ENCODE data around the gene KBTBD4. TPM values are rescaled to one million over a fixed set of nuclear protein-coding genes. Genes with fewer than 3 reads are reported as not detected.
A peak's percentile ranks its signal among the peaks of the same experiment; 100 is the strongest.

Gene KBTBD4
- total and polyA plus RNA-seq, 2 donors (not counting 1 experiment from before 2014, with no cell fraction given) = 8.6 to 20.3 TPM

DNA sequence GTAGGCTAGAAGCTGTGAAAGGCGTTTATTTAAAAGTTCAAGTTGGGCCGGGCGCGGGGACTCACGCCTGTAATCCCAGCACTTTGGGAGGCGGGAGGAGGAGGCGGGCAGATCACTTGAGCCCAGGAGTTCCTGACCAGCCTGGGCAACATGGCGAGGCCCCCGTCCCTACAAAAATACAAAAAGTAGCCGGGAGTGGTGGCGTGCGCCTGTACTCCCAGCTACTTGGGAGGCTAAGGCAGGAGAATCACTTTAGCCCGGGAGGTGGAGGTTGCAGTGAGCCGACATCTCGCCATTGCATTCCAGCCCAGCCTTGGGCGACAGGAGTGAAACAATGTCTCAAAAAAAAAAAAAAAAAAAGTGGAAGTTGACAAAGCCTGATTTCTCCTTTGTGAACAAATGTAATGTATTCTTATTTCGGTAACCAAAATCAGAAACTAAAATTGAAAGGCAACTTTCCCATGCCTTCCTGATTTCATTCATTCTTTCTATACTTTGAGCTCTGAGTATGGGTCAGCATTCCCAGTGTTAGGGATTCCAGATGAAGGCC, 12.5 kb downstream of the KBTBD4 start:
- intact Hi-C loops (cut with micrococcal nuclease) = no loop called here
- CTCF ChIA-PET = interaction anchor here (0.7 to 2.5 kb wide), 3 partner anchors 12 to 988 kb away, joined by 3 to 19 read pairs (median 7); partner anchors contain the start of genes CELF1 and KBTBD4
- Mint-ChIP-seq H3K4me3 (peak overlapping the region; percentile 85), H3K9me3 (ENCODE audit: insufficient read depth) (no peaks in the 10 kb centered on the region), H3K27ac (peak overlapping the region; percentile 82), H3K4me1 (peaks cover 20% of the 10 kb centered on the region), H3K27me3 (no peaks in the 10 kb centered on the region)
- 12% methylated on average over 14 of the region's 17 CpGs for WGBS (ENCODE audit: insufficient coverage)
- peaks cover 8 to 17% of the 10 kb centered on the region in 2 donors for H3K4me1 ChIP-seq (ENCODE audit: control insufficient read depth in 2 of 2, insufficient read depth in 2 of 2, low read length in 2 of 2)
- peak overlapping the region; percentile 97 for H3K9ac ChIP-seq (ENCODE audit: low read length)
- TF ChIP-seq, protein P1, sequence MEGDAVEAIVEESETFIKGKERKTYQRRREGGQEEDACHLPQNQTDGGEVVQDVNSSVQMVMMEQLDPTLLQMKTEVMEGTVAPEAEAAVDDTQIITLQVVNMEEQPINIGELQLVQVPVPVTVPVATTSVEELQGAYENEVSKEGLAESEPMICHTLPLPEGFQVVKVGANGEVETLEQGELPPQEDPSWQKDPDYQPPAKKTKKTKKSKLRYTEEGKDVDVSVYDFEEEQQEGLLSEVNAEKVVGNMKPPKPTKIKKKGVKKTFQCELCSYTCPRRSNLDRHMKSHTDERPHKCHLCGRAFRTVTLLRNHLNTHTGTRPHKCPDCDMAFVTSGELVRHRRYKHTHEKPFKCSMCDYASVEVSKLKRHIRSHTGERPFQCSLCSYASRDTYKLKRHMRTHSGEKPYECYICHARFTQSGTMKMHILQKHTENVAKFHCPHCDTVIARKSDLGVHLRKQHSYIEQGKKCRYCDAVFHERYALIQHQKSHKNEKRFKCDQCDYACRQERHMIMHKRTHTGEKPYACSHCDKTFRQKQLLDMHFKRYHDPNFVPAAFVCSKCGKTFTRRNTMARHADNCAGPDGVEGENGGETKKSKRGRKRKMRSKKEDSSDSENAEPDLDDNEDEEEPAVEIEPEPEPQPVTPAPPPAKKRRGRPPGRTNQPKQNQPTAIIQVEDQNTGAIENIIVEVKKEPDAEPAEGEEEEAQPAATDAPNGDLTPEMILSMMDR (IDR thresholded peaks at IDR 0.05) = no peak
- TF ChIP-seq EZH2 (IDR thresholded peaks at IDR 0.05; ENCODE audit: borderline replicate concordance, insufficient read depth, low read depth, low read length, poor library complexity, severe bottlenecking) = no peak
- H2AFZ ChIP-seq (ENCODE audit: insufficient read depth, low read depth, low read length, poor library complexity, severe bottlenecking) = peak overlapping the region; percentile 99
- DNase-seq (no peak), ATAC-seq (ENCODE audit: low read depth) (no peak)
- H4K20me1 ChIP-seq (ENCODE audit: control insufficient read depth, insufficient read depth, low read length, poor library complexity, severe bottlenecking) = no peaks in the 10 kb centered on the region
- peaks cover 0 to 14% of the 10 kb centered on the region in 2 experiments for H3K36me3 ChIP-seq (replicated peaks in 1 of 2; ENCODE audit: control extremely low read depth in 1 of 2, control insufficient read depth in 1 of 2, extremely low read depth in 1 of 2, insufficient read depth in 2 of 2, low read length in 1 of 2)
- peak overlapping the region; percentile 48 to 89 for H3K27ac ChIP-seq (ENCODE audit: low read length in 2 of 2)
- H3K27me3 ChIP-seq (replicated peaks in 1 of 4; ENCODE audit: control extremely low read depth in 1 of 4, control insufficient read depth in 3 of 4, insufficient read depth in 4 of 4, low read length in 3 of 4) = no peaks in the 10 kb centered on the region
- peak overlapping the region; percentile 99 for H3K4me2 ChIP-seq (replicated peaks; ENCODE audit: low read depth, low read length, poor library complexity, severe bottlenecking)
- no peaks in the 10 kb centered on the region for H3K9me3 ChIP-seq (ENCODE audit: control extremely low read depth in 1 of 3, control insufficient read depth in 2 of 3, insufficient read depth in 1 of 3, low read length in 2 of 3)
- peaks cover 66% of the 10 kb centered on the region for H3K79me2 ChIP-seq (ENCODE audit: control insufficient read depth, insufficient read depth, low read length)
- POLR2A ChIA-PET = interaction anchor here (0.6 to 1.9 kb wide), 8 partner anchors 10 to 465 kb away, joined by 4 to 18 read pairs (median 5); partner anchors contain the start of genes DDB2, KBTBD4 and NDUFS3
- H3K4me3 ChIP-seq (ENCODE audit: control extremely low read depth in 1 of 5, extremely low read depth in 1 of 5, insufficient read depth in 1 of 5, low read depth in 2 of 5, low read length in 4 of 5) = peak overlapping the region; percentile 59 to 90 (median 83)

All from B cell (primary cell).